Activated CD8-positive, alpha-beta memory T cell treated with anti-CD3 and anti-CD28 coated beads, Interleukin-2, amount 50 U/mL, for 1 hour (primary cell): ENCODE measurements around the gene NDUFA8.

Source experiments
- DNase-seq: peaks from one replicate; pipeline ENCODE4 v3.0.0-alpha.2; 2020; ENCODE audit errors: extremely low read depth

The NDUFA8 gene

DNA sequence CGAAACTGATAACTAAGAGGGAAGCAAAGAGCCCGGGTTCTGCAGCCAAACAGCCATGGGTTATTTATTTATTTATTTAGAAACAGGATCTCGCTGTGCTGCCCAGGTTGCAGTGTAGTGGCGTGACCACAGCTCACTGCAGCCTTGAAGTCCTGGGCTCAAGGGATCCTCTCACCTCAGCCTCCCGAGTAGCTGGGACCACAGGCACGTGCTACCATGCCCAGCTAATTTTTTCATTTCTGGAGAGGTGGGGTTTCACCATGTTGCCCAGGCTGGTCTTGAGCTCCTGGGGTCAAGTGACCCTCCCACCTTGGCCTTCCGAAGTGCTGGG lies 24.1 kb downstream of the NDUFA8 start:
- DNase-seq: no peak

DNA sequence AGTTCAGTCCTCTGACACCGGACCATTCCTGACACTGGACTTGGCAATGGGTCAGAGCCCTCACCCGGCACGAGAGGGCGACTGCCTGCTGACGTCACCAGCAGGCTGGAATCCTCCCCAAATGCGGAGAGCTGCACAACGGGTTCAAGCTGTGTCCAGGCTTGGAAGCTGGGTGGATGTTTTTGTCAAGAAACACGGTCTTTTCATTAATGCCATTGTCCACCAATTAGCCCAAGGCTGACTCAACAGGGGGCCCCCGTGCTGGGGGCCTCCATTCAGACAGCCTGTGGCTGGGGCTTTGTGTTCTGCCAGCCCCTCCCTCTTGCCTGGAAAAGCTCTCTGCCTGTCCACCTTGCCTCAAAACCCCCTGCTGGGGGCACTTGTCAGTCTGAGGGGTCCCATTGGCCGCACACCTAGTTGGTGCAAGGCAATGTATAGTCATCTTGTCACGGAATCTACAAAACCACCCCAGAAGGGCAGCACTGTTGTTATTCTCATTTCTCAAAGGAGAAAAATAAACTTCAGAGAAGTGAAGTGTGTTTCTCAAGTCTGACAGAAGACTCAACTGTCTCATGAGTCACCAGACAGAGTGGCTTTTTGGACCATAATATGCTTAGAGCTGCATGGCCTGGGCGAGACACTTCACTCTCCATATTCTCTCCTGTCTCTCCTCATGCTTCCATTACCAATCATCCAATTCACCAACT lies 24.6 kb downstream of the NDUFA8 start:
- DNase-seq: no peak

DNA sequence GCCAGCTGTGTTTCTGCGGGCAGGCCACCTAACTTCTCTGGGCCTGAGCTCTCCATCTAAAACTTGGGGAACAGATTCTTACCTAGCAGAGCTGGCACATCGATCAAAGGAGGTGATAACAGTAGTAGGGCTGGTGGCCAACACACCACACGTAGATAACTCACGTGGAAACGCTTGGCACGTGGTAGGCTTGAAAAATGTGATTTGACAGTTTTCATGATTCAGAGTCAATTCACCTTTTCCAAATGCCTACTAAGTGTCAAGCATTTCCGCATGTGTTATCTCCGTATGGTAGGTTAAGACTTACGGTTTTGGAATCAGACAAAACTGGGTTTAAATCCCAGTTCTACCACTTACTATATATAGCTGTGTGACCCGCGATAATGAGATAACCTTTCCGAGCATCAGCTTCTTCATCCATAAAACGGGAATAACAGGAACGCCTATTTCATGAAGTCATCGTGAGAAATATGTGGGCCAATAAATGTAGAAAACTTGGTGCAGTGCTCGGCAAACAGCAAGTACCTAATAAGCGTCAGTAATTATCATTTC lies 25.5 kb downstream of the NDUFA8 start:
- no peak for DNase-seq

DNA sequence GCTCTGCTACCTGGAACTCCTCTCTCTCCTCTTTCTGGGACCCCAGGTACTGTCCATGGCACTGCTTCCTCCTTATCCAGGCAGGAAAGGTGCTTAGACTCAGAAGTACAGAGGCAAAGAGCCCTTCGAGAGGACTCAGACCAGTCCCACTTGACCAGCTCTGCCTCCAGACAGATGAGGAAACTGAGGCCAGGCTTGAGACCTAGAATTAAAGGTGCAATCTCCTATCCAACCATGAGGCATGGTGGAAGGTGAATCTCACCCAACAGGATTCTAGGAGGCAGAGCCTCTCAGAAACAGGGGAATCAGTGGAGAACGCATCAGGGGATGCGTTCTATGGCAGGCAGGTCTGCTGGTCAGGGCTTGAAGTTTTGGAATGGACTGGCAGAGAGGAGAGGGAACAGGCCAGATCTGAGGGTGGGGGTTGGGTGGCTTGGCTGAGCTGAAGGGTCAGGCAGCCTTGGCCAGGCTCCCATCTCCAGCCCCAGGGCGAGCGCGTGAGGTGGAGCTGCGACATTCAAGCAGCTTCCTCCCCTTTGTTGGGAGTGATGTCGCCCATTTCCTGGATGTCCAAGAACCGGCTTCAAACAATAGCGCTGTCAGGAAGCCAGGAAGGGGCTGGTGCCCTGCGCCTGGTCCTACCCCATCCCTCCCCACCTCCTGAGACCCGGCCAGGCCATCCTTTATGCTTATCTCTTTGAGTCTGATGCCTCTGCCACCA lies 26.2 kb downstream of the NDUFA8 start:
- no peak for DNase-seq

DNA sequence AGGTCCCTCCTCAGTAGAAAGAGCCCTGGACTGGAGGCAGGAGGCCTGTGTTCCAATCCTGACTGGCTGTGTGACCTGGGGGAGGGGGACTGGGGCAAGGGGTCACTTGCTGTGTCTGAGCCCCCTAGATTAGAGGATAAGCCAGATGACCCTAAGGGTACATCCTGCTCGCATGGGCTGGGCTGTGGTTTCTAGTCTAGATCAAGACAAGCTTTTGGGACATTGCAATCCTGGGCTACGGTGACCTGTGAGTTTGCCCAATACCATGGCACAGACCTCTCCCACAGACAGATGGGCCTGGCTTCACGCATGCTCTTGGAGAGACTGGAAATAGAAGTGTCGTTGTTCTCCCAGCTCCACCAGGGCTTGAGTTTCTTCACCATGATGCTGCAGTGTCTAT lies 27.0 kb downstream of the NDUFA8 start:
- no peak for DNase-seq

DNA sequence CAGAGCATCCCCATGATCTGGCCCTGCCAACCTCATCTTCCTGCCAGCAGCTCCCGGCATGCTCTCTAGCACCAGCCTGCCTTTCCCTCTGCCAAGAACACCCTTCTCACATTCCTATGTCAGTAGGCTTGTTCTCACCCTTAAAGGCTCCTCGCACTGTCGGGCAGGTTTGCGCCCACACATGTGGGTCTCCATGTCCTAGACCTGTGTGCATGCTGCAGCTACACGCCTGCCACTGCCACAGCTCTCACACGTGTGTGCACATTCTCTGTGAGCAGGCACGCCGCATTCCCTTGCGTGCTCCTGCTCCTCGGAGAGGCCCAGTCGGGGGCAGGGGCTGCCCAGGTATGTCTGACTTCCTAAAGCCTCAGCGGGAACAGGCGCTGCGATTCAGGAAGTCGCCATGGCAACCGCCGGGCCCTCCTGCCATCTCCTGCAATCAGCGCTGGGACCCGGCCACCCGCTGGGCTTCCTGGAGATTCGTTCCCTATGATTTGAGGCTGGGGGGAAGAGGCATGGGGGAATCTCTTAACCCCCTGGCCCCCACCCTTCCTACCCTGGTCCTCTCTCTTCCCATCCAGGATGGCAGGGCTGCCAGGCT lies 28.1 kb downstream of the NDUFA8 start:
- no peak for DNase-seq

DNA sequence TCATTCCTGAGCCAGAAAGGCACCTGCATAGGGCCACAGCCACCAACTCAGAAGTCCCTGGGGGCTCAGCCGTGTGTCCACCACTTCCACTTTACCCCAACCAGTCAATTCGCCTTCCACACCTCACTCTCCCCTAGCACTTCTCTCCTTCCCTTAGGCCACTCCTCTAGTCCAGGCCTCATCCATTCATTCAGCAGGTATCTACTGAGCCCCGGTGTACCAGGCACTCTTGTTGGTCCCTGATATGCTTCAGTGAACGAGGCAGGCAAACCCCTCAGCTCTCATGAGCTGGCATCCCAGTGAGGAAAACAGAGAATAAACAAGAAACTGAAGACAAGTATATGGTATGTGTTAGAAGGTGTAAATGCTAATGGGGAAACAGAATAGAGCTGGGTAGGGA lies 28.7 kb downstream of the NDUFA8 start:
- no peak for DNase-seq

DNA sequence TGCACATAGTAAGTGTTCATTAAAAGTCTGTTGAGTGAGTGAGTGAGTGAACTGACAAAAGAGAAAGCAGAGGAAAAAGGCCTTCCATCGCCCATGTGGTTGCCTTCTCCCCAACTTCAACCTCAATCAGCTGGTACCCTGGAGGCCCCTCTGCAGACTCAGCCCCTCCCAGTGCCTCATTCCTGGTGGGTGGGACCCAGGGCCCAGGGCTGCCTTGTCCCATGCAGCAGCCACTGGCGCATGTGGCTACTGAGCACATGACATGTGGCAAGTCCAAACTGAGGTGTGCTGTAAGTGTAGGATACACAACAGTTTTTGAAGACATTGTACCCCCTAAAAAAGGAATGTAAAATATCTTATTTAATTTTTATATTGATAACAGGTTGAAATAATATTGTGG lies 29.6 kb downstream of the NDUFA8 start:
- no peak for DNase-seq

DNA sequence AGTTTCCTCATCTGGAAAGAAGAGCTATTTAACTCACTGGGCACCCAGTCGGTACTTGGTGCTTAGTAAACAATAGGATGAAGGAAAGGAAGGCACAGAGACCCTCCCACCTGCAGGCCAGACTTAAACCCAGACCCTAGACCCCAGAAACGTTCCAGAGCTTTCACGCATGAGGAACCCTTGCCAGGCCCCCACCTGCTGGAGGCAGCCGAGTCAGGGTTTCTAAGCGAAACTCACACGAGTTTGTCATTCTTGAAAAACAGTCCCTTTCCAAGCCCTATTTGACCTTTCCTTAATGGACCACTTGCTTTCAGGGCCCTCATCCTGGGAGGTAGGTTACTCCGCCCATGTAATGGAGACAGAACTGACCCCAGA lies 30.6 kb downstream of the NDUFA8 start:
- DNase-seq: no peak

DNA sequence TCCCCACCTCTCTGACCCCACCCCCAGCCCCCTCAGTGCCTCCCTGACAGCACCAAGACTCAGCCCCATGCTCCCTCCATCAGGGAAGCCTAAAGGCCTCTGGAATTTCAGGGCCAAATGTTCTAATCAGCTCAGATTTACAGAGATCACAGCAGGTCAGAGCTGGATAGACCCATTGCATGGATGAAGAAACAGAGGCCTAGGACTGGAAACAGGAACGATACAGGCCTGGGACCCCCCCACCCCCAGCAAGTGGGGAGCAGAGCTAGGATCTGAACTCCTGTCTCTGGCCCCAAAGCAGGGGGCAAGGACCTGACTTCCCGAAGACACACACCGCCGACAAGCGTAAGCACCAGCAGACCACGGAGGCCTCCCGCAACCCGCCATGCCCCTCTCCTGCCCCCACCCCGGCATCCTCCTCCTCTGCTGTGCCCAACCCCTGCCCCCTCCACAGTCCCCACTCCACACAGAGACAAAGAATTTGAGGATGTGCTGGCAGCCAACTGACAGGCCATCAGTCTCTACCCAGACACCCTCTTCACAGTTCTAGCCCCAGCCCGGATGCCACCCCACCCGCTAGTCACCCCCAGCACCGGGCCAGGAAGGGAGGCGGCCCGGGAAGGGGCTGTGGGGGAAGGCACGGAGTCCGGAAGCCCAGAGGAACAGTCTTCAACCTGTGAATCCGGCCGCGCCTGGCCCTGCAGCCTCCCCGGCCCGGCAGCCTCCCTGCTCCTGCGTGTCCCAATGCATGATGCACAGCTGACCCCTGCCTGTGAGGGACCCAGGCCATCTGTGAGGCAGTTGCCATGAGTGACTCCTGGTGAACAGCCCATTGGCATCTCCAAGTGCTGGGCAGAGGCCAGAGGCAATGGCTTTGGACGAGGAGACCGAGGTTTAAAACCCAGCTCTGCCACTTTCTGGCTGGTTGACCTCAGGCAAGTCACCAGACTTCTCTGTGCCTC lies 31.3 kb downstream of the NDUFA8 start:
- no peak for DNase-seq

DNA sequence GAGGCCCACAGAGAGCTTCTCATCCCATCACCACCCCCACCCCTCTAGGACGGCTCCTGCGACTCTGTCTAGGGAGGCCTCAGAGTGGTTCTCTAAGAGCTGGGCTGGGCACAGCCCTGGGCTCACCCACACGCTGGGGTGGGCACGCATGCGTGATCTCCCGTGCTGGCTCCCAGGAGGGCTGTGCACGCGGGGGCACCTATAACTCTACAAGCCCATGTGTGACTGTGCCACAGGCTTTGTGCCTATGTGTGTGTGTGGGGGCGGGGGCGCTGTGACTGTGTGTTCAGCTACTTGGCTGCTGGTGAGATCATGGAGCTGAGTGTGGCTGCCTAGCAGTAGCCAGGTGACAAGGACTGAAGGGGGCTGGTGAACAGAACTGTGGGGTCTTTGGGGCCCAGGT lies 32.2 kb downstream of the NDUFA8 start:
- no peak for DNase-seq

DNA sequence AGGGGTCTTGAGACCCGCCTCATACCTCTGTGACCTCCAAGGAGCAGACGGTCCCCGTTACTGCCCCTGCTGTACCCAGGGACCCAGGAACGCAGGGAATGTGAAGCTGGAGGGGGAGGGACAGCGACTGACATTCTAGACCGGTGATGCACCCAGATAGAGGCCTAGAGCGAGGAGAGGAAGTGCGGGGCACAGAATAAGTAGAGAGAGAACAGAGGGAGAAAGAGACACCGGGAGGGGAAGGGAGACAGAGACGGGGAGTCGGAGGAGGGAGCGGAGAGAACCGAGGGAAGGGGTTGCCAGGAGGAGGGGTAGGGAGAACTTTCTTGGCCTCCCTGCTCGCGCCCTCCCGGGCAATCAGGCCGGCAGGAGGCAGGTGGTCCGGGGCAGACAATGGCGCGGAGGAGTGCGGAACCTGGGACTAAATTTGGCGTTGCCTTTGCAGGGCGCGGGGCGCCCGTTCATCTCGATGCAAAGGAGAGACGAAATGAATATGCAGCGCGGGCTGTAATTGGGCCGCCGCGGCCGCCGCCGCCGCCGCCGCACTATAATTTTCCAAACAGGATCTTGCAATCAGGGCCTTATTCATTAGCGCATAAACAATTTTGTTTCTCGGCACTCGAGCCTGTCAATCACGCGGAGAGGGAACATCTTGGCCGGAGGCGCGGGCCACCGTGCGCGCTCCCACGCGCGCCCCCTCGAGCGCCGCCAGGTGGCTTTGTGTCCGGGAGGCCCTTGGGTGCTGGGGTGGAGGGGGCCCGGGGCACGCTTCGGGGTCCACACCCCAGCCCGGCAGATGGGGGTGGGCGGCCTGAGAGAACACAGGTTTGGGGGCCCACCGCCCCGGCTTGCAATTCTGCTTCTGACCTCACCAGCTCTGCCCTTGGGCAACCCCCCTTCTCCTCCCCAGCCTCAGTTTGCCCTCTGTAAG lies 33.0 kb downstream of the NDUFA8 start:
- DNase-seq: no peak

DNA sequence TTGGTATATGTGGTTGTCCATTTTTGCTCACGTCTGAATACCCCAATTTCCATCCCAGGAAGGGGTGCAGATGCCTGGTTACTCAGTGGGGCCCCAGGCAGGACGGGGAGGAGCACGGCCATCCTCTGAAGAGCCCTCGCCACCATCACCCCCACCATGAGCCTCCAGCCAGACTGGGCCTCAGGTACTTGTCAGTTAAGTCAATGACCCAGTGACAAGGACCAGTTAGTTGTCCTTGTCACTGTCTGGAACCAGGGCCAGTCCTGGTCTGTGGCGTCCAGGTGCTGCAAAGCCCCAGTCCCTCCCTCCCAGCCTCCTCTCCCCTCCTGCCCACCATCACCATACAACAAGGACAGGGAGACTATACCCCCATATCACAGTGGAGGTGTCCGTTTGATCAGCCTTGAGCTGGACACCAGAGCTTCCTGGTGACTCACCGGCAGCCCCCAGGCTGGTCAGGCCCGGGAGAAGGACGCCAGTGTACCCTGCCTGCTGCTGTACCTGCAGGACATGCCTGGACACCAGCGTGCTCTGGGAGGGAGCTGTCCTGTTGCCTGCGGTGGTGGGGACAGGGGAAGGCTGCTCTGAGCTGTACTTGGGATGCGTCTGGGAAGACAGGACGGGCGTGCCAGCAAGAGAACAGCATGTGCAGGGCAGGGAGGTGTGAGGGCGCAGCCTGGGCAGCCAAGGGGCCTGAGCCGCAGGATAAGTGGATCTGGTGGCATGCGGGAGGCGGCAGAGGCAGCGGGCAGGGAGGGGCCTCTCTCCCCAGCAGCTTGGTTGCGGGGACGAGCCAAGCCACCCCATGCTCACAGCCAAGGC lies 33.9 kb downstream of the NDUFA8 start:
- DNase-seq: no peak

DNA sequence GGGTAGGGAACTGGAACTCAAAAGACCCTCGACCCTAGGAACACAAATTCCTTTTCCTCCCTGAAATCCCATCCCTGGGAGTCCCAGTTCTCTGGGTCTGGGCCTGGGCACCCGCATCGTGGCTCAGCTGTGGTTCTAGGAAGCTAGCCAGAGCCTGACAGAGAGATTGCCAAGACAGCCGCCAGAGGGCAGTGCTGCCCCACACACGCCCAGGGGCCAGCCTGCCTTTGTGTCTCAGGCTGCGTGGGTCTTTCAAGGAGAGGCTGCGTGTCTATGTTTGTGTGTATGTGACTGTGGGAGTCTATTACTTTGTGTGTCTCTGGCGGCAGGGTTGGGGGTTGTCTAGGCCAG lies 34.4 kb downstream of the NDUFA8 start:
- DNase-seq: peak; percentile 29

DNA sequence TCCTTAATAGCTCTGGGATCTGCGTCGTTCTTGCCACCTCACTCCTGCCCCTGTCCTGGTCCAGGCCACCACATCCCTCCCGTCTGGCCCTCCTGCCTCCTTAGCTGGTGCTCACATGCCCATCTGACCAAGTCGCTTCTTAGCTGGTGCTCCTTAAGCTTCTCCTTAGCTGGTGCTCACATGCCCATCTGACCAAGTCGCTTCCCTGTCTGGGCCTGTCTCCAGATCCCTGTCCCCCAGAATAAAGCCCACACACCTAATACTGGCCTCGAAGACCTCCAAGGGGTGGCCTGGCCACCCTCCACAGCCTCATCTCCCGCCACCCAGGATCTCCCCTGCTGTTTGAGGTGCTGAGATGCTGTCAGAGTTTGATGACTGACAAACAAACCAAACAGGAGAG lies 35.1 kb downstream of the NDUFA8 start:
- no peak for DNase-seq

DNA sequence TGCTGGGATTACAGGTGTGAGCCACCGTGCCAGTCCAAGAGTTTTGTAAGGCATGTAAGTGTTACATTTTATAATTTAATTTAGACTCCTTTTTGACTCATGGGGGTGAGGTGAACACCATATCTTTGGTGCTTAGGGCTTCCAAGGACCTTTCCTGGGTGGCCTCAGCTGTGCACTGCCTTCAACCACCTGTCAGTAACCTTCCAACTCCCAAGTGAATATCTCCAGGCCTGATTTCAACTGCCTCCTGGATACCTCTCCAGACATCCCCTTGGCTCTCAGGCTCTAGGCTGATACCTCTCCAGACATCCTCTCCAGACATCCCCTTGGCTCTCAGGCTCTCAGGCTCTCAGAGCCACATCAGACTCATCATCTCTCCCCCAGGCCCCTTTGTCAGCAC lies 35.5 kb downstream of the NDUFA8 start:
- DNase-seq: no peak

DNA sequence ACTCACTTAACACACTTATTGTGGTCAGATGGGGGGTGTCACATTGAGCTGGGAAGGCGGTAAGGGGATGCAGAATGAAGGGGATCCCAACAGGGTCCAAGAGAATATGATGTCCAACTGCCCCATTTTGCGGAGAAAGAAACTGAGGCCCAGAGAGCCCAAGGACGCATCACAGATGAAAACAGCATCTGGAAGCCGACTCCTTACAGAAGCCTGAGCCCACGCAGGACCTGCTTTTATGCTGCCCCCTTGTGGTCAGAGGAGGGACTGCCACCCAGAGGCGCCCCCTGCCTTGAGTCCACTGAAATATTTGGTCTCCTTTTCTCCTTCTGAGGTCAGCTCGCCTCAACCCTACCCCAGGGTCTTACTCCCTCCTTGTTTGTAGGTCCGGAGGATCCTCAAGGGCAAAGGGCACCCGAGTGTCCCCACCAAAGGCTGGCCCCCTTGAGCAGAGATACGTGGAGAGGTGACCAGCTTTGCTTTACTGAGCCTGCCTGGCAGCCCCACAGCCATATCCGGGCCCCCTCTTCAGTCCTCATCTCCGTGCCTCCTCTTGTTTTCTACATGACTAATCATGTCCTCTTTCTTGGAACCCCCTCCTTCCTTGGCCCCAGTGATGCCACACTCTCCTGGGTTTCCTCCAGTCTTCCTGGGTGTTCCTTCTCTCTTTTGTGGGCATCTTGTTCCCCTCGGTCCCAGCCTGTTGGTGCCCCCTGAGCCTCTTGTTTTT lies 36.5 kb downstream of the NDUFA8 start:
- DNase-seq: no peak

DNA sequence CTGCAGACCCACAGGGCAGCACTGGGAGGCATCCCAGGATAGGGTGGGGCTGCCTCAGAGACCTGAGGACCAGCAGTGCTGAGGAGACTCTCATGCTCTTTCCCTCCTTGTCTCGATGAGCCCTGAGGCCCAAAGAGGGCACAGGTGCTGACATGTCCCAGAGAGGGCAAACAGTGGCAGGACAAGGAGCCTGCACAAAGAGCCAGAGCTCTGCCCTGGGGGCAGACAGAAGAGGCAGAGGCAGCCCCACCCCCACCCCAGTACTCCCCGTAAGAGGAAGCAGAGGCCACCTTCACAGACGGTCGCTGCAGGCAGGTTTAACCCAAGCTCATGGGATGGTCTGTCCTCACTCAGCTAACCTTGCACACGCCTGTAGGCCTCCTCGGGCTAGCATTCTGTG lies 37.1 kb downstream of the NDUFA8 start:
- DNase-seq: no peak

DNA sequence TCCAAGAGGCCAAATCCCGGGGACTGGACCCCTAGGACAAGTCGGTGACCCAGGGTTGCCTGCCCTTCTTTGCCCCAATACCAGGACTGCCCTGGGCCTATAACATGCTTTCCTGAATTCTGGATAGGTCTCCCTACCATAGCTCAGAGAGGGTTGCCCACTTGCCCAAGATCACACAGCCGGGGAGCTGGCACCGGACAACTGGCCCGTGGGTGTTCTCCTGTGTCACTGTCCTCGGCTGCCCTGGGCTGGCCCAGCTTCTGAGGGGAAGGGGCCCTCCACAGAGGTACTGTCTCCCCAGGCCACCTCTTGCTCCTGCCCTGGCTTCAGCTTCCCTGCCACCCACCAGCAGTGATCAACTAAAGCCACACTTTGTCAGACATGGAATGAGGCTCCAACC lies 37.6 kb downstream of the NDUFA8 start:
- no peak for DNase-seq
